ENCODE data around the gene BUB3. TPM values are rescaled to one million over a fixed set of nuclear protein-coding genes. Genes with fewer than 3 reads are reported as not detected.

The BUB3 gene
- total and polyA plus RNA-seq, 2 of the 13 experiments (the other 11 are each of a cell fraction or from before 2014, with no cell fraction given), result 174 to 188 TPM

GRCh38 chr10:123203393-123204126, 49.4 kb downstream of the BUB3 start (continued):
- TF ChIP-seq TFDP1 (CRISPR knock-in tag; IDR thresholded peaks at IDR 0.05; ENCODE audit: borderline replicate concordance) (no peak), PAX8 (CRISPR knock-in tag; IDR thresholded peaks at IDR 0.05; ENCODE audit: borderline replicate concordance) (no peak), ZSCAN12 (CRISPR knock-in tag; IDR thresholded peaks at IDR 0.05) (no peak), SP2 (CRISPR knock-in tag; IDR thresholded peaks at IDR 0.05) (no peak), BRF2 (CRISPR knock-in tag; IDR thresholded peaks at IDR 0.05) (no peak), PCBP2 (optimal IDR thresholded peaks at IDR 0.05; ENCODE audit: low read depth, low read length, poor library complexity, severe bottlenecking) (no peak), SMYD3 (CRISPR knock-in tag; IDR thresholded peaks at IDR 0.05) (no peak), STAG1 (CRISPR knock-in tag; IDR thresholded peaks at IDR 0.05) (no peak), THYN1 (CRISPR knock-in tag; IDR thresholded peaks at IDR 0.05; ENCODE audit: borderline replicate concordance, low read depth) (no peak), KLF12 (CRISPR knock-in tag; IDR thresholded peaks at IDR 0.05; ENCODE audit: borderline replicate concordance) (no peak), ZNF616 (CRISPR knock-in tag; IDR thresholded peaks at IDR 0.05; ENCODE audit: low read depth) (no peak), RFXAP (CRISPR knock-in tag; IDR thresholded peaks at IDR 0.05; ENCODE audit: borderline replicate concordance) (no peak), NKX3-1 (CRISPR knock-in tag; IDR thresholded peaks at IDR 0.05) (no peak), ZNF770 (CRISPR knock-in tag; IDR thresholded peaks at IDR 0.05) (peak; percentile 98), SALL1 (CRISPR knock-in tag; IDR thresholded peaks at IDR 0.05) (peak; percentile 58), ZNF260 (CRISPR knock-in tag; IDR thresholded peaks at IDR 0.05; ENCODE audit: borderline replicate concordance, low read depth) (no peak), U2AF1 (optimal IDR thresholded peaks at IDR 0.05; ENCODE audit: low read depth, low read length) (no peak), ZNF3 (CRISPR knock-in tag; IDR thresholded peaks at IDR 0.05) (no peak), ZNF557 (CRISPR knock-in tag; IDR thresholded peaks at IDR 0.05) (no peak), THAP7 (CRISPR knock-in tag; IDR thresholded peaks at IDR 0.05) (no peak), NFYC (CRISPR knock-in tag; IDR thresholded peaks at IDR 0.05) (no peak)

Data from HepG2 (cell line).